Measurements from ENCODE around the gene NFIL3.

GRCh38 chr9:91361291-91362050 is 62.2 kb downstream of the NFIL3 start, which contains the start of gene AUH:
- TF ChIP-seq, protein P1, sequence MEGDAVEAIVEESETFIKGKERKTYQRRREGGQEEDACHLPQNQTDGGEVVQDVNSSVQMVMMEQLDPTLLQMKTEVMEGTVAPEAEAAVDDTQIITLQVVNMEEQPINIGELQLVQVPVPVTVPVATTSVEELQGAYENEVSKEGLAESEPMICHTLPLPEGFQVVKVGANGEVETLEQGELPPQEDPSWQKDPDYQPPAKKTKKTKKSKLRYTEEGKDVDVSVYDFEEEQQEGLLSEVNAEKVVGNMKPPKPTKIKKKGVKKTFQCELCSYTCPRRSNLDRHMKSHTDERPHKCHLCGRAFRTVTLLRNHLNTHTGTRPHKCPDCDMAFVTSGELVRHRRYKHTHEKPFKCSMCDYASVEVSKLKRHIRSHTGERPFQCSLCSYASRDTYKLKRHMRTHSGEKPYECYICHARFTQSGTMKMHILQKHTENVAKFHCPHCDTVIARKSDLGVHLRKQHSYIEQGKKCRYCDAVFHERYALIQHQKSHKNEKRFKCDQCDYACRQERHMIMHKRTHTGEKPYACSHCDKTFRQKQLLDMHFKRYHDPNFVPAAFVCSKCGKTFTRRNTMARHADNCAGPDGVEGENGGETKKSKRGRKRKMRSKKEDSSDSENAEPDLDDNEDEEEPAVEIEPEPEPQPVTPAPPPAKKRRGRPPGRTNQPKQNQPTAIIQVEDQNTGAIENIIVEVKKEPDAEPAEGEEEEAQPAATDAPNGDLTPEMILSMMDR (IDR thresholded peaks at IDR 0.05), result no peak
- peak; percentile 64; the same call in 1 of the 2 replicates for TF ChIP-seq TAF1 (IDR thresholded peaks at IDR 0.05; ENCODE audit: borderline replicate concordance, low read depth, low read length)
- TF ChIP-seq MXI1 (IDR thresholded peaks at IDR 0.05; ENCODE audit: low read depth, low read length), result peak; percentile 85; the same call in 1 of the 2 replicates
- 0 out of 4 replicates have a peak, but pooled peaks of 1 of the 2 experiments have one; percentile 14 for TF ChIP-seq EP300 (IDR thresholded peaks at IDR 0.05; ENCODE audit: borderline replicate concordance in 1 of 2, low read depth in 1 of 2, low read length in 1 of 2)
- TF ChIP-seq MEF2A (IDR thresholded peaks at IDR 0.05; ENCODE audit: borderline replicate concordance, low read depth), result no peak
- no peak for TF ChIP-seq SIN3A (IDR thresholded peaks at IDR 0.05; ENCODE audit: borderline replicate concordance, low read depth, low read length)
- TF ChIP-seq, protein P2, sequence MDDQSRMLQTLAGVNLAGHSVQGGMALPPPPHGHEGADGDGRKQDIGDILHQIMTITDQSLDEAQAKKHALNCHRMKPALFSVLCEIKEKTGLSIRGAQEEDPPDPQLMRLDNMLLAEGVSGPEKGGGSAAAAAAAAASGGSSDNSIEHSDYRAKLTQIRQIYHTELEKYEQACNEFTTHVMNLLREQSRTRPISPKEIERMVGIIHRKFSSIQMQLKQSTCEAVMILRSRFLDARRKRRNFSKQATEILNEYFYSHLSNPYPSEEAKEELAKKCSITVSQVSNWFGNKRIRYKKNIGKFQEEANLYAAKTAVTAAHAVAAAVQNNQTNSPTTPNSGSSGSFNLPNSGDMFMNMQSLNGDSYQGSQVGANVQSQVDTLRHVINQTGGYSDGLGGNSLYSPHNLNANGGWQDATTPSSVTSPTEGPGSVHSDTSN (IDR thresholded peaks at IDR 0.05), result no peak
- TF ChIP-seq YY1 (IDR thresholded peaks at IDR 0.05; ENCODE audit: low read depth), result peak; percentile 89
- TF ChIP-seq USF2 (IDR thresholded peaks at IDR 0.05; ENCODE audit: borderline replicate concordance, low read depth, low read length), result no peak
- TF ChIP-seq GATA2 (CRISPR knock-in tag; IDR thresholded peaks at IDR 0.05), result no peak
- peak; percentile 53 for TF ChIP-seq POLR2AphosphoS5 (IDR thresholded peaks at IDR 0.05; ENCODE audit: low read depth, low read length)

All from SK-N-SH (cell line).